PFSK-1 (cell line): ENCODE measurements around the gene ZNF598.

Source experiments
- FOXP2 ChIP-seq: optimal IDR thresholded peaks from 2 replicates; pipeline ENCODE3; 2011; ENCODE audit warnings: borderline replicate concordance, control low read depth, inconsistent platforms; ENCODE audit not compliant: insufficient read depth; ENCODE audit errors: extremely low read length, extremely low read depth
- POLR2AphosphoS5 ChIP-seq: IDR thresholded peaks from 2 replicates; pipeline ENCODE4 v1.6.1; 2012; ENCODE audit warnings: low read depth, mild to moderate bottlenecking, control low read depth, low read length, moderate library complexity
- SIN3A ChIP-seq: IDR thresholded peaks from 2 replicates; pipeline ENCODE4 v1.6.1; 2012; ENCODE audit warnings: mild to moderate bottlenecking, low read length, moderate library complexity, borderline replicate concordance; ENCODE audit not compliant: insufficient read depth
- TAF1 ChIP-seq: IDR thresholded peaks from 2 replicates; pipeline ENCODE4 v1.6.1; 2012; ENCODE audit warnings: low read length, control low read depth, borderline replicate concordance; ENCODE audit not compliant: insufficient read depth
- TF ChIP-seq, protein P1 (sequence below), 2 experiments: IDR thresholded peaks; 2 replicates each; pipeline versions ENCODE4 v1.6.1 to v1.8.0; 2011 to 2012; ENCODE audit warnings: low read depth in 2 of 2, low read length in 2 of 2, control low read depth in 1 of 2, inconsistent platforms in 1 of 2, mild to moderate bottlenecking in 1 of 2, moderate library complexity in 1 of 2; ENCODE audit not compliant: insufficient read depth in 1 of 2

ZNF598 gene

DNA sequence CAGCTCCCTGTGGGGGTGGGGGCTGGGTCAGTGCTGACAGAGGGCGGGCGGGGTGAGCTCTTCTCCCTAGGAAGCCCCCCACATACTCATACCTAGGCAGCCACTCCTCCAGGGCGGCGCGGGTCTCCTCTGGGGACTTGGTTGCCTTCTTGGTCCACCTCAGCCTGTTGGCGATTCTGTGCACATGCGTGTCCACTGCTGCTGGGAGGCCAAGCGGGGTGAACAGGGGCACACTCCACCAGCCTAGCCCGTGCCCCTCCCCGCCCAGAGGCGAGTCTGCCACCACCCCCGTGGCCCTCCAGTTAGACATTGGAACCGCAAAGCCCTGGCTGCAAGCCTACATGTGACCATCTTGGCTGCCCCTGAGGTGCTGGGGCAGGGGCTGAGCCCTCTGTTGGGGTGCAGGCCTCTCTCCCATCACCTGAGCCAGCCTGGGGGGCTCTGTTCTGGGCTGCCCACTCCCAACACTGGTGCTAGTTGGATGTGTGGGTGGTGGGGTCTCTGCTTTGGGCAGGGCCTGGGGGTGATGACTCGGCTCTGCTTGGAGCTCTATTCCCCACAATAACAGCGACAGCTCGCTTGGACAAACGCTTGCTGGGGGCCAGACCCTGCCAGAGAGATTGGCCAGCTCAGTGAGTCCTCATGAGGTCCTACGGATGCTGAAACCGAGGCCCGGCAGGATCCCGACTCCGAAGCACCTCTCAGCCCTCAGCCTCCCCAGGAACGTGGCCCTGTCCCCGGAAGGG lies 30.6 kb upstream of the ZNF598 start:
- no peak for TF ChIP-seq POLR2AphosphoS5
- TF ChIP-seq TAF1 = no peak
- TF ChIP-seq SIN3A = no peak
- TF ChIP-seq FOXP2 = no peak
- TF ChIP-seq, protein P1, sequence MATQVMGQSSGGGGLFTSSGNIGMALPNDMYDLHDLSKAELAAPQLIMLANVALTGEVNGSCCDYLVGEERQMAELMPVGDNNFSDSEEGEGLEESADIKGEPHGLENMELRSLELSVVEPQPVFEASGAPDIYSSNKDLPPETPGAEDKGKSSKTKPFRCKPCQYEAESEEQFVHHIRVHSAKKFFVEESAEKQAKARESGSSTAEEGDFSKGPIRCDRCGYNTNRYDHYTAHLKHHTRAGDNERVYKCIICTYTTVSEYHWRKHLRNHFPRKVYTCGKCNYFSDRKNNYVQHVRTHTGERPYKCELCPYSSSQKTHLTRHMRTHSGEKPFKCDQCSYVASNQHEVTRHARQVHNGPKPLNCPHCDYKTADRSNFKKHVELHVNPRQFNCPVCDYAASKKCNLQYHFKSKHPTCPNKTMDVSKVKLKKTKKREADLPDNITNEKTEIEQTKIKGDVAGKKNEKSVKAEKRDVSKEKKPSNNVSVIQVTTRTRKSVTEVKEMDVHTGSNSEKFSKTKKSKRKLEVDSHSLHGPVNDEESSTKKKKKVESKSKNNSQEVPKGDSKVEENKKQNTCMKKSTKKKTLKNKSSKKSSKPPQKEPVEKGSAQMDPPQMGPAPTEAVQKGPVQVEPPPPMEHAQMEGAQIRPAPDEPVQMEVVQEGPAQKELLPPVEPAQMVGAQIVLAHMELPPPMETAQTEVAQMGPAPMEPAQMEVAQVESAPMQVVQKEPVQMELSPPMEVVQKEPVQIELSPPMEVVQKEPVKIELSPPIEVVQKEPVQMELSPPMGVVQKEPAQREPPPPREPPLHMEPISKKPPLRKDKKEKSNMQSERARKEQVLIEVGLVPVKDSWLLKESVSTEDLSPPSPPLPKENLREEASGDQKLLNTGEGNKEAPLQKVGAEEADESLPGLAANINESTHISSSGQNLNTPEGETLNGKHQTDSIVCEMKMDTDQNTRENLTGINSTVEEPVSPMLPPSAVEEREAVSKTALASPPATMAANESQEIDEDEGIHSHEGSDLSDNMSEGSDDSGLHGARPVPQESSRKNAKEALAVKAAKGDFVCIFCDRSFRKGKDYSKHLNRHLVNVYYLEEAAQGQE (IDR thresholded peaks at IDR 0.05; ENCODE audit: insufficient read depth in 1 of 2, low read depth in 2 of 2, low read length in 2 of 2) = no peak

DNA sequence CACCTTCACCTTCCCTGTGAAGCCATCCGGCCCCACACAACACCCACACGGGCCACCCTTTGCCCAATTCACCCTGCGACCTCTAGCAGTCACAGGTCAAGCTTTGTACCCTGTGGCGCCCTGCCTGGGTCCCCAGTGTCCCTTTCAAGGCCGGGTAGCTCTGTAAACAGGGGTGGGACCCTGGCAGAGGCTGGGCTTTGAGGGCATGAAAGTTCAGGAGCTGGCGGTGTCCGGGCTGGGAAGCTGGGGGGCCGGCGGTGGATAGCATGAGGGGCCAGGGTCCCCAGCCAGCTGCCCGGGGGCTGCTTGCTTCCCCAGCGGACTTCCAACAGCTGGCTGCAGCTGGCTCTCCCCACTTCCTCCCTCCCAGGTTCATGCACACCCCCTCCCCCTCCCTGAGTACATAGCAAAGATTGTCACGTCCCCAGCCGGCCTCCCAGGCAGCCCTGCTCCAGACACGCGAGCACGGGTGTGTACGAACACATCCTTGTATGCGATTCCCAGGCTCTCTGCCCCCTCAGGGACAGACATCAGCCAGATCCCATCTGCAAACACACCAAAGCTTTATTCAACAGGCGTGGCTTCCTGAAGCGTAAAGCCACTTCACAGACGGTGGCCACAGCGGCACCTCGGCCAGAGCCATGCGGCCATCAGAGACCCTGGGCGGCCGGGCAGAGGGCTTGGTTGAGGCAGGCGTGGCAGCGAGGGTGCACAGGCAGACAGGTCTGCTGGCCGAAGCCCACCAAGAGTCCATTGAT lies 29.8 kb upstream of the ZNF598 start:
- TF ChIP-seq, protein P1 (IDR thresholded peaks at IDR 0.05; ENCODE audit: insufficient read depth in 1 of 2, low read depth in 2 of 2, low read length in 2 of 2) = no peak
- TF ChIP-seq FOXP2 (peak; percentile 53), POLR2AphosphoS5 (peak; percentile 26)

DNA sequence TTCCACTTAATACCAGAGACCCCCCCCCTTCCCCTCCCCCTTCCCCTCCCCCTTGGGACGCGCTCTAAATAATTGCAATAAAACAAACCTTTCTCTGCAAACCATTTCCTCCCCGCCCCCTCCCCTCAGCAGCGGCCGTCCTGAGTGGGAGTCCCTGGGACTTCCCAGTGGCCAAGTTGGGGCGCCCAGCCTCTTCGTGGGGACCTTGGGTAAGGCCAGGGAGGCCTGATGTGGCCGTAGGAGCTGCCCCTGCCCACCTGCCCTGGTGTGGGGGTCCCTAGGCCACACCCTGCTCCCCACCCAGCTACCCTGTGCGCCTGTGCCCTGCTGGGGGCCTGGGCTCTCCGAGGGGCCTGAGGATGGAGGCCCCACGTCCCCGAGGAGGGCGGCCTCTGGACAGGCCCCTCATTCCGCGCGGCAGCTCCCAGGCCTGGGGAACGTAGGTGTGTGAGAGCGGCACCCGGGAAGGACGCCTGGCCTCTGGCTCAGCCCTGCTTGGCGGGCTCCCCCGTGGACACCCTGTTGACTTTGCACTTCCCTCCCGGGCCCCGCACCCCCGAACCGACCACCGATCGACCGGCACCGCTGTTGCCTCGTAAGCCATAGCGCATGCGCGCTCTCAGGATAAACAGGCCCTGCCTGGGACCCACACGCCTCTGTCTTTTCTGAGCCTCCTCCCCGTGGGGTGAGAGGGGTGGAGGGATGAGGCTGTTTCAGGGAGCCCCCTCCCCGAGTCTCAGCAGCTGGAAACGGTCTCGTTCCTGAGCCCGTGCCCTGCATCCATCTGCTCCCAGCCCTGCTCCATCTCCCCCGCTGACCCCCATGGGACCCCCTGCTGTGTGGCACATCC lies 29.0 kb upstream of the ZNF598 start:
- TF ChIP-seq TAF1 (no peak), FOXP2 (no peak), SIN3A (no peak), POLR2AphosphoS5 (0 out of 2 replicates have a peak, but pooled peaks have one; percentile 9)
- TF ChIP-seq, protein P1 (IDR thresholded peaks at IDR 0.05; ENCODE audit: insufficient read depth in 1 of 2, low read depth in 2 of 2, low read length in 2 of 2) = no peak

DNA sequence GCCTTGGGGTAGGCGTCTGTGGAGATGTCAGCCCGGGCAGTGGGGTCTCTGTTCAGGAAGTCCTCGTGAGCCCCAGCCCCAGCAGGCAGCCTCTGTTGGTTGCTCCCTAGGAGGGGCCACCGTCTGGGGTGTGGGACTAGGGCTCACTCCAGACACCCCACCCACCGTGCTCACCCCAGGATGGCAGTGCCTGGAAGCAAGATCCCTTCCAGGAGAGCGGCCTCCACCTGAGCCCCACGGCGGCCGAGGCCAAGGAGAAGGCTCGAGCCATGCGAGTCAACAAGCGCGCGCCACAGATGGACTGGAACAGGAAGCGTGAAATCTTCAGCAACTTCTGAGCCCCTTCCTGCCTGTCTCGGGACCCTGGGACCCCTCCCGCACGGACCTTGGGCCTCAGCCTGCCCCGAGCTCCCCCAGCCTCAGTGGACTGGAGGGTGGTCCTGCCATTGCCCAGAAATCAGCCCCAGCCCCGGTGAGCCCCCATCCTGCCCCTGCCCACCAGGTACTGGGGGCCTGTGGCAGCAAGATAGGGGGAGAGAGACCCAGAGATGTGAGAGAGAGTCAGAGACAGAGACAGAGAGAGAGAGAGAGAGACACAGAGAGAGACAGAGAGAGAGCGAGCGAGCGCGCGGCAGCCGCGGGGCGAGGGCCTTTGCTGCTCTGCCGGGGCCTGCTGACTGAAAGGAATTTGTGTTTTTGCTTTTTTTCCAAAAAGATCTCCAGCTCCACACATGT lies 28.2 kb upstream of the ZNF598 start:
- TF ChIP-seq SIN3A (no peak), POLR2AphosphoS5 (0 out of 2 replicates have a peak, but pooled peaks have one; percentile 16)

DNA sequence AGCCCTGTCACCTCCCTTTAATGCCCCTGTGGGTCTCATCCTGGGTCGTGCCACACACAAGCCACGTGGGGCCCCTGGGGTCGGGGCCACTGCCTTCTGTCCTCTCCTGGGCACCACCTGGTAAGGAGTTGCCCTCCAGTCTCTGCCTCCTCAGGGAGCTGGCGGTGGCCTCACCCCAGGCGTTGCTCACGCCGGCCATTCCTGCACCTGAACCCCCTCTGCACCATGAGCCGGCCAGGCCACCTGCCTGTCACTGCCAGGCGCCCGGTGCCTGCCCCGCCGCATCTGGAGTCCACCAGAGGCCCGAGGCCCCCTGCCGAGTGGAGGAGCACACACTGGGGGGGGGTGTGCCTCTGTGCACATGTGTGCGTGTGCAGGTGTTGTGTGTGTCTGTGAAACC lies 27.5 kb upstream of the ZNF598 start:
- TF ChIP-seq POLR2AphosphoS5 = no peak
- TF ChIP-seq TAF1 = no peak
- TF ChIP-seq, protein P1 (IDR thresholded peaks at IDR 0.05; ENCODE audit: insufficient read depth in 1 of 2, low read depth in 2 of 2, low read length in 2 of 2) = no peak
- TF ChIP-seq FOXP2 = no peak
- no peak for TF ChIP-seq SIN3A
